ENCODE data around the gene THSD4. TPM values are rescaled to one million over a fixed set of nuclear protein-coding genes. Genes with fewer than 3 reads are reported as not detected.

The THSD4 gene
- total RNA-seq, 6 experiments from 2014 or later = 5.2 to 21.8 (median 13.7) TPM

DNA sequence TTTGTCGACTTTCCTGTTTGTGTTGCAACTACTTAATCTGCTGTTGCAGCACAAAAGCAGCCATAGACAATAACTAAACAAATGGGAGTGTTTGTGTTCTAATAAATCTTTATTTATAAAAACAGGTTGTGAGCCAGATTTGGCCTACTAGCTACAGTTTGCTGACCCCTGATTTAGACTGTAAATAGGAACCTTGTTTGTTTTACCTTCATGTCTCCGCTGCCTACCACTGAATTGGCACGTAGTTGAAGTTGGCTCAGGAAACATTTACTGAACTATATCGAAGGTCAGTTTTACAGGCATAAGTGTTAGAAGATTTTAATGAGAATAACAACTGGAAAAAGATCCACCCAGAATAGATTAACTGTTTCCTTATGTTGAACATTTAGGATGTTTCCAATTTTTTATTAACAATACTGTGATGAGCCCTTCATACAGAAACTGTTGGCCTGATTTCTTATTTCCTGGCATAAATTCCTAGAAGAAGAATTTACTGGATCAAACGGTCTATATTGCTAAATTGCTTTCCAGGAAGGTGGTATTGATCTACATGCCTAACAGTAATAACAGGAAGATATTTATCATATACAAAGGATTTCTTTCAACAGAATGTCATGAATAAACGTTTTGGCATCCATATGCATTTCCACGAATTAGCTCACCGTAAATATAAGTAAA is 538.9 kb downstream of the THSD4 start:
- peak; percentile 63 to 83 (median 76) for ATAC-seq
- Histone ChIP-seq H3K27ac (peak overlapping the region; percentile 26 to 85 (median 43)), H3K4me3 (no peak overlapping the region), H3K36me3 (no peaks in the 10 kb centered on the region), H3K4me1 (peaks cover 0 to 49% (median 12%) of the 10 kb centered on the region in 4 donors), H3K27me3 (no peaks in the 10 kb centered on the region), H3K9me3 (no peaks in the 10 kb centered on the region)
- DNase-seq = peak in 2 of 3 donors; percentile 19 to 68
- WGBS (ENCODE audit: insufficient coverage, low coverage, low lambda C conversion rate, missing lambda C conversion rate) = 29% methylated on average over 8 of the region's 8 CpGs
- TF ChIP-seq POLR2A (IDR thresholded peaks at IDR 0.05) = no peak
- TF ChIP-seq, protein P1, sequence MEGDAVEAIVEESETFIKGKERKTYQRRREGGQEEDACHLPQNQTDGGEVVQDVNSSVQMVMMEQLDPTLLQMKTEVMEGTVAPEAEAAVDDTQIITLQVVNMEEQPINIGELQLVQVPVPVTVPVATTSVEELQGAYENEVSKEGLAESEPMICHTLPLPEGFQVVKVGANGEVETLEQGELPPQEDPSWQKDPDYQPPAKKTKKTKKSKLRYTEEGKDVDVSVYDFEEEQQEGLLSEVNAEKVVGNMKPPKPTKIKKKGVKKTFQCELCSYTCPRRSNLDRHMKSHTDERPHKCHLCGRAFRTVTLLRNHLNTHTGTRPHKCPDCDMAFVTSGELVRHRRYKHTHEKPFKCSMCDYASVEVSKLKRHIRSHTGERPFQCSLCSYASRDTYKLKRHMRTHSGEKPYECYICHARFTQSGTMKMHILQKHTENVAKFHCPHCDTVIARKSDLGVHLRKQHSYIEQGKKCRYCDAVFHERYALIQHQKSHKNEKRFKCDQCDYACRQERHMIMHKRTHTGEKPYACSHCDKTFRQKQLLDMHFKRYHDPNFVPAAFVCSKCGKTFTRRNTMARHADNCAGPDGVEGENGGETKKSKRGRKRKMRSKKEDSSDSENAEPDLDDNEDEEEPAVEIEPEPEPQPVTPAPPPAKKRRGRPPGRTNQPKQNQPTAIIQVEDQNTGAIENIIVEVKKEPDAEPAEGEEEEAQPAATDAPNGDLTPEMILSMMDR (IDR thresholded peaks at IDR 0.05) = no peak
- intact Hi-C loops (cut with DNase I) = no loop called here

DNA sequence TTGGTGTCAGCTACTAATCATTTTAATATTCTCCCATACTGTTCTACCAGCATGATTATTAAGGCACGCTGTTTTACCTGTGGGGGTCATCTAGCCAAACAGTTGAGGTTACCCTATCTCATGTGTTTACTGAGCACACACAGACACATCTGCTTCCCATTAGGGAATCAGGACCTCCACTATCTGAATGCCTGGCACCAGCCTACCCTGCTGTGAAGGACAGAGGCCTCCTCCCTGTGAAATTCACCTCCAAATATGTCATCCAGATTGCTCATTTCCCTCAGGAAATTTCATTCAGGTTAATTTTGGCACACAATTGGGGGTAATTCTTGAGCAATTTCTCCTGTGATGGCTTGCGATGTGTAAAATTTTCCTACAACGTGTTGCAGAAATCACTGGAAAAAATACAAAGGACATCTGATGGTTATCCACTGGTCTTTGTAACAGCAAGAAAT is 539.5 kb downstream of the THSD4 start:
- Histone ChIP-seq H3K27ac (peak overlapping the region; percentile 34 to 85 (median 43)), H3K36me3 (no peaks in the 10 kb centered on the region), H3K27me3 (no peaks in the 10 kb centered on the region), H3K4me1 (peaks cover 0 to 55% (median 14%) of the 10 kb centered on the region in 4 donors), H3K9me3 (no peaks in the 10 kb centered on the region), H3K4me3 (no peak overlapping the region)
- DNase-seq = peak in 1 of 3 donors; percentile 57
- 27% methylated on average over 3 of the region's 3 CpGs for WGBS (ENCODE audit: insufficient coverage, low coverage, low lambda C conversion rate, missing lambda C conversion rate)
- intact Hi-C loops (cut with DNase I) = no loop called here
- peak; percentile 43 to 77 (median 50) for ATAC-seq
- TF ChIP-seq POLR2A (IDR thresholded peaks at IDR 0.05) = no peak
- TF ChIP-seq, protein P1 (IDR thresholded peaks at IDR 0.05) = no peak

DNA sequence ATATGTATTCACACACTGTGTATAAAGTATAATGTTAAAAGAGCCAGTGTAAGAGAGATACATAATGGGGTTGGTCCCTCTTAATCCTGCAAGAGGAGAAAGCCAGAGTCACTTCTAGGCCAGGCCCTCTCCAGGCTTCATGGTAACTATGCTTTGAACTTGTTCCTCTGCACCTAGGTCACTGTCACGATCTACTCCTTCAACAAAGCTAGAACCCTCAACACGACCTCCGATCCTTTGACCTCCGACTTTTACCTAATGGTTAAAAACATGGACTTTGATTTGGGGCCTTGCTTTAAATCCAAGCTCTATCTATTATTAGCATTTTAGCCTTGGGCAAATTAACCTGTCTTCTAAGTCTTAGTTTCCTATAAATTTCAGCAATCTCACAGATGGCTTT is 541.2 kb downstream of the THSD4 start:
- ATAC-seq (peak in 1 of 4 donors; percentile 6), DNase-seq (no peak)
- TF ChIP-seq POLR2A (IDR thresholded peaks at IDR 0.05) = no peak
- TF ChIP-seq, protein P1 (IDR thresholded peaks at IDR 0.05) = no peak
- Histone ChIP-seq H3K27me3 (no peaks in the 10 kb centered on the region), H3K36me3 (no peaks in the 10 kb centered on the region), H3K9me3 (no peaks in the 10 kb centered on the region), H3K4me3 (no peak overlapping the region), H3K4me1 (peaks cover 0 to 71% (median 21%) of the 10 kb centered on the region in 4 donors), H3K27ac (peak overlapping the region in 1 of 3 donors; percentile 85)
- WGBS (ENCODE audit: insufficient coverage, low coverage, low lambda C conversion rate, missing lambda C conversion rate) = 40% methylated on average over 4 of the region's 4 CpGs
- intact Hi-C loops (cut with DNase I) = no loop called here

GRCh38 chr15:71657141-71657540 is 541.9 kb downstream of the THSD4 start:
- intact Hi-C loops (cut with DNase I) = no loop called here
- H3K36me3 ChIP-seq = no peaks in the 10 kb centered on the region
- TF ChIP-seq, protein P1 (IDR thresholded peaks at IDR 0.05) = no peak
- no peak for TF ChIP-seq POLR2A (IDR thresholded peaks at IDR 0.05)
- H3K9me3 ChIP-seq = no peaks in the 10 kb centered on the region
- 21% methylated on average over 2 of the region's 2 CpGs for WGBS (ENCODE audit: insufficient coverage, low coverage, low lambda C conversion rate, missing lambda C conversion rate)
- no peak overlapping the region for H3K4me3 ChIP-seq
- H3K4me1 ChIP-seq = peaks cover 0 to 76% (median 21%) of the 10 kb centered on the region in 4 donors
- DNase-seq (no peak), ATAC-seq (peak in 2 of 4 donors; percentile 14 to 41)
- peak overlapping the region in 1 of 3 donors; percentile 85 for H3K27ac ChIP-seq
- no peaks in the 10 kb centered on the region for H3K27me3 ChIP-seq
